NCI-H748 (cell line): Measurements from ENCODE around the gene FGGY.
"Not testable (repeated sequence)": the region's sequence is repeated elsewhere in the genome, so short reads cannot be mapped to it uniquely, and the experiment has no call there.

Experiments
- DNase-seq: peaks from one replicate; lab custom pipeline; 2025; ENCODE audit not compliant: unreplicated experiment; lab: John Stamatoyannopoulos, UW

FGGY gene

DNA sequence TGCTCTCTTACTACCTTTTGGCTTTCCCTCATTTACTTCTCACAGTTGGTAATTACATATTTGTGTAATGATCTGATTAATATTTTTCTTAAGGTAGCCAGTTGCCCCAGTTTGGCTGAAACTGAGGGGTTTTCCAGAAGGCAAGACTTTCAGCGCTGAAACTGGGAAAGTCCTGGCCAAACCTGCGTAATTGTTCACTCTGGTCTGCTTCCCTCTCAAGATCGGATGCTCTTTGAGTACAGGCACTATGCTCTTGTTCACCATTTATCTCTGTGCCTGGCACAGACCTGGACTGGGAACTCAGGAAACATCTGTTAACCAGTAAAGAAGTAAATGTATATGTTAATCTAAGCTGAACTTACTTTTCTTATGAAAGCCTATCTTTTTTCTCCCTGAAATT, 308.3 kb downstream of the FGGY start:
- no peak for DNase-seq

DNA sequence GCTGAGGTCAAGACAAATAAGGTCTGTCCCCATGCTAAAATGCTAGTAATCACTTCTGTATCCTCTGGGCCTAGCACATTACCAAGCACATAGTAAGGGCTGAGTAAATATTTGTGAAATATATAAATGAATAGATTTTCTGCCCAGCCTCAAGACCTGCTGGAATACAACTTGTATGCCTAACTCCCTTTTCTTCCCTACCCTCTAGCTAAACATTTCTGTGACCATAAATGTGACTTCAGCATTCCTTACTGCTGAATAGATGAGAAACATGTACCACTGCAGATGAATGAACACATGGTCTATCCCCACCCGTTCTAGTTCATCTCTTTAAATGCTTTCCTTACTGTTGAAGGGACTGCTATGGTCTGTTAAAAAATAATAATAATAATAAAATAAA, 308.9 kb downstream of the FGGY start:
- no peak for DNase-seq

DNA sequence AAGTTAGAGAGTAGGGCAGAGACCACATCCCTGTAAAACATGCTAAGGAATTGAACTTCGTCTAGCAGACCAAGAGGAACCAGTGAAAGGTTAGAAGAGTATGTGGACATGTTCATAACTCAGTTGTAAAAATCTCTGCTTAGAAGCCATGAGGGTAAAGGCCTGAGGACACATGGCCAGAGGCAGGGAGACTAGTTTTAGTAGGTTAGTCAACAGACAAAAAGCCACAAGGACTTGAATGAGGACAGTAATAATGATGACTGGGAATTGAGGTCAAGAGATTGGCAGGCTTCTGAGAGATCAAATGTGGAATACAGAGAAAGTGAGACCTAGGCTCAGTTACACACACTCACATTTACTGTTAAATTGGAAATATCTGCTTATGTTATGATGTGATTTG, 312.4 kb downstream of the FGGY start:
- no peak for DNase-seq

DNA sequence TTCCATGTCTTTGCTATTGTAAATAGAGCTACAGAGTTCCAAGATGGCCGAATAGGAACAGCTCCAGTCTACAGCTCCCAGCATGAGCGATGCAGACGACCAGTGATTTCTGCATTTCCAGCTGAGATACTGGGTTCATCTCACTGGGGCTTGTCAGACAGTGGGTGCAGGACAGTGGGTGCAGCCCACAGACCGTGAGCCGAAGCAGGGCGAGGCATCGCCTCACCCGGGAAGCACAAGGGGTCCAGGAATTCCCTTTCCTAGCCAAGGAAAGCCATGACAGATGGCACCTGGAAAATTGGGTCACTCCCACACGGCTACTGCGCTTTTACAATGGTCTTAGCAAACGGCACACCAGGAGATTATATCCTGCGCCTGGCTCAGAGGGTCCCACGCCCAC, 313.6 kb downstream of the FGGY start:
- not testable (repeated sequence) for DNase-seq

DNA sequence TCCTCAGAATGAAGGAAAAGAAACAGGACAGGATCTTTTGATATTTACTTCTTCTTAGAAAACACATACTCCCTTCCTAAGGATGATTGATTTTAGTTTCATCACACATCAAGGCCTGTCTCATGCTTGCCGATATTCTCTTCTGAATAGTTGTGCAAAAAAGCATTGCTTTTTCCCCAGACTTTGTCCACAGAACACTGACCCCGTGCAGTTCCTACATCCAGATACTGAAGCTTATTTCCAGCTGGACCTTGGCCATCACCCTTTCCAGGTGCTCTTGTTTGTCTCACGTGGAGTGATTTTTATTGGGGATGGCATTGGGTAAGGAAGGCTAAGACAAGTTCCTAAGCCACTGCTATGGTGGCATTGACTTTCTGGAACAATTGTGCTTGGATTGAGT, 320.5 kb downstream of the FGGY start:
- no peak for DNase-seq

DNA sequence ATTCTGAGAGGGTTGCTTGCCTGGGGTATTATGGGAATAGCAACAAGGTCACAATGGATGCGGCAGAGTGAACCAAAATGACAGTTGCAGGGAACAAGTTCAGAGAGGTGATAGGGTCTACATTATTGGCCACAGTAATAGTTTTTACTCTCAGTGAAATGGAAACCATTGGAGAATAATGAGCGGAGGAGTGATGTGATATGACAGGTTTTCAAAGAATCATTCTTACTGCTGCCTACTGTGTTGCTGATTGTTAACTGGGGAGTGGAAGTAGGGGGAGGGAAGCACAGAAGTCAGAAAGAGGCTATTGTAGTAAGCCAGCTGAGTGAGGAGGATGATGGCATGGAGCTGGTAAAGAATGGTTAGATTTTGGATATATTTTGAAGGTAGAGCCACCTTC, 322.7 kb downstream of the FGGY start:
- no peak for DNase-seq

DNA sequence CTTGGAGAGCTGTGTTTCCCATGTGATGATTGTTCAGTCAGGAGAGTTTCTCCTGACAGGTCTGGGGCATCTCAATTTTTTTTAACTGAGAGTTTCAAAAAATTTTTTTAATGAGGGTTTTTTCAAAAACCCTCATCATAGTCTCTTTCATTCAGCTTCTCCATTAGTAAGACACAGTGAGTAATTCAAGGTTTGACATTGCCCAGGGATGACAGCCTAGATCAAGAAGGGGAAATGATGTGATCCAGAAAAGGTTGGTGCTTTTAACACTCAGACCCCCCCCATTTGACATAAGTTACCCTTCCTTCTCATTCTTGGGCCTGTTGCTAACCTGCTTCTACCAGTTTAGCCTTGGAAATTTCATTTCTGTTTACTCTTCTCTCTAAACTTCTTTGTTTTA, 328.5 kb downstream of the FGGY start:
- DNase-seq, result no peak

DNA sequence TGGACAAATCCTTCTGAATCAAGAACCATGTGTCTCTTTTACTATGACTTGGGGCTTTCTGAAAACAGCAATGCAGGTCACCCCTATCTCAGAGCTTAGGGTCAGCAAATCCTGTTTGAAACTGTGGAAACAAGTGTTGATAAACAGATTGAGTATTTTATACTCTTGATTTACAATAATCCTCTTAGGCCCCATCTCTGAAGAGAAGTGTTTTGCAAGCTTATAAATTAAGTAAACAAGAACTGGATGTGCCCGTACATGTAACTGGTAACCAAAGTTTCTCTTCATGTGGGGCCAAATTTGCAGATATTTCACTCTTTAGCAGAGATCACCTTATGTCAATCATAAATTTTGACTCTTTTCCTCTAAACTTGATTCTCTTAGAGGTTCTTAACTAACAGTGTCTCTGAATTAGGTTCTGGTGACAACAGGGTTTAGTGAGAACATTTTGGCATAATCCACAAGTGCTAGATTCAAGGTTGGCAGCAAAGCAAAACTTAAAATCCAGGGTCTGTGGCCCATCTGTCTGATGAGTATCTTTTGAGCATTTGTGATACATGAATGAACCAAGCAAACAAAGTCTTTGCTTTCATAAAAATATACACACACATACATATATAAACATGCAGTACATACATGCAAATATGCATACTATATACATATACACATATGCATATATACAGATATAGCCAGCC, 334.8 kb downstream of the FGGY start:
- DNase-seq, result no peak

DNA sequence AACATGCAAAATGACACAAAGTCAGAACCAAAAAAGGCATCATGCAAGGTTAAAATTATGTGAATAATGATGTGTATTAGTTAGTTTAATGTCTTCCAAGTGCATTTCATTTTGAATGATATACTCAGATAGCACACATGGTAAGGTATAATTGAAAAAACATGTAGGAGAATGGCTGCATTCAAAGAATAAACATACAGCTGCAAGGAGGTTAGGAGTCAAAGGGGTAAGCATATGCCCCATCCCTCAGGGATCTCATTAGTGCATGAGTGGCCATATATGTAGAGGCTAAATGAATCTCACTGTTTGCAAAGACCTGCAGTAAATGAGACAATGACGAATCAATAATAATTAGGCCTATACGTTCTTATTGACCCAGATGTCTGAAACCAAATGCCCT, 338.2 kb downstream of the FGGY start:
- peak; percentile 72 for DNase-seq

DNA sequence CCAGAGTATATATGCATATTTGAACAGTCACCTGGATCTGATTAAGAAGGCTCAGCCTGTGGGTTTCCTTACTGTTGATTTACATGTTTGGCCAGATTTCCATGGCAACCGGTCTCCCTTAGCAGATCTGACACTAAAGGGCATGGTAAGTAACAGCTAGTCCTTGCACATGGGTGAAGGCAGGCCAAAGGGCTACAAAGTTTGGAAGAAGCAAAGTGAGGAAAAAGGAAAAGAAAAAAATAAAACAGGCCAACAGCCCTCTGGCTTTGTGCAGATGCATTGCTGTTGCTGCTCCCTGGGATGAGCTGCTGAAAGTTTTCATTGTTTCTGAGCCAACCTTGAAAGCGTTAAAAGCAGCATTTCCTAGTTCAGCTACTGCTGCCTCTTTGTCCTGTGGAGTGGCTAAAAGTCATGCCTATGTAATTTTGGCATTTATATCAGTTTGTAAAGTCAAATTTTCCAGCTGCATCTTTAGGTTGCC, 341.4 kb downstream of the FGGY start:
- DNase-seq, result peak; percentile 43

DNA sequence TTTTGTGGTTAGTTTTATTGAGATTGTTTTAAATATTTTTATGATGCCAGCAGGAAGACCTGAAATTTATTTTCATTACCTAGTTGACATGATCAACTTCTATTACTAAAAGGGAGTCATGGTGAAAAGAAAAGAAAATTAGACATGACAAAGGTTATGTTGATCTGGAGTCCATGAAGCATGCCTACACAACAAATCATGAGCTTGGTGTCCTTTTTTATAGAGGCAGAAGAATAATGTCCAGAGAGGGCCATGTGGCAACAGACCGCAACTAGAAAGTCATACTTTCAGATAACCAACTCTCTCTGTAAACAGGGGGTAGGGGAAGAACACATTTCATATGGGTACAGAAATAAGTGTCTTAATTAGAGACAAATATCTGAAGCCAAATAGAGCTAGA, 342.4 kb downstream of the FGGY start:
- DNase-seq, result no peak

DNA sequence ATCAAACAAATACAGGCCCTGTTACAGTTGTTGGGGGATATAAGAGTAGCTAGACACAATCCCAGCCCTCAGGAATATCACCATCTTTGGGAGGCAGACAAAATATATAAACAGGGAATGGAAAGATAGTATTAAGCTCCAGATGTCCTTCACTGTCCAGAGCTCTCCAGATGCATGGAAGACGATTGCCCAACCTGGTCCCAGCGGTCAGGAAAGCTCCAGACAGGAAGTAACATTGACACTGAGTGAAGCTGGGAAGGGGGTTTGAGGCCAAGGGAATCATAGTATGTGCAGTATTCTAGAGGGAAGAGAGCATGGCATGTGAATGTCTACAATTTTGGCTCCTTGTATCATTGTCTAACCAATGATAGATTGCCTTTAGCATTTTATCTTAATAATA, 344.0 kb downstream of the FGGY start:
- DNase-seq, result no peak

DNA sequence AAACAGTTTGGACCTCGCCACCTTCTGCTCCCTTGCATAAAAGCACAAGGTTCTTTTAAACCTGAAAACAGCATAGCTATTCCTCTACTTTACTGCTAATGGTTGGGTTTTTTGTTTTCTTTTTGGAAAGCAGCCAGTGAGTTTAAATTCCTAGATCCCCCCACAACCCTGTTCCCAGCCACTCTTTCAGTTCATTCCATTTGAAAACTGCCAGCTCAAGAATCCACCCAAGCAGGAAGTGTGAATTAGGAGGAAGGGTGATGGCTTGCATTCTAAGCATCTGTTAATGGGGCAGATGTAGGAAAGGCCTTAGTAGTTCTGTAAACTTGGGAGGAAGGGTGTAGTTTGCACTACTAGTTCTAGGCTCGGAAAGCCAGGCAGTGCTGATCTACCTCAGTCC, 344.9 kb downstream of the FGGY start:
- no peak for DNase-seq

DNA sequence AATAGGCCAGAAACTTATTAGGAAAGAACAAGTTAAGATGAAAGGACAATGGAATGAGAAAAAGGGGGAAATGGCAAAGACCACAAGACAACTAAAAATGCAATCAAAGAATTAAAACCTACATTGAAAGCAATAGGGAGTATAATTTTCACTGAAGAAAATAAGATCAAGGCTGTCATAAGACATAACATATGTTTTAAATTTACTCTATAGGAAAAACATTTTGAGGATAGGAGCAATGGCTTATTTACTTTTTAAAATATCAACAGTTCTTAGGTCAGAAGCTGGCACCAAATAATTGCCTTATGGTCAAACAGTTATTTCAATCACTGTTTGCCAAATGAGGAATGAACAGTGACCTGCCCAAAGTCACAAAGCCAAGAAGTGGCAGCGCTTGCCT, 346.6 kb downstream of the FGGY start:
- DNase-seq, result no peak

DNA sequence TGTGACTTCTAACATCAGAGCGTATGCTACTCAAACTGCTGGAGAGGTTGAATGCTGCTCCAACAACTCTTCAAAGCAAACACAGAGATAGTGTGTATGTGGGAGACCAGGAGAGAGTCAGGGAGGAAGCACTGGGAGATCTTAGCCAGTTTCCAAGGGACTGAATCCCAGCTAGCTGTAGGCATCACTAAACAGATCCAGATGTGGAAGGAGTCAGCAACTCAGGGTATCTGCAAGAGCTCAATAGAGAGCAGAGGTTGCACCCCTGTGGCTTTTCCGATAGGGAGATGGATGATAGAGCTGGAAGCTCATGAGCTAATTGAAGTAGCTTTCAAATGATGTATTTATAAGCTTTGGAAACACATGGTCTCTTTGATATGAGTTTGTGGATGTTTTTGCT, 349.0 kb downstream of the FGGY start:
- DNase-seq, result no peak

DNA sequence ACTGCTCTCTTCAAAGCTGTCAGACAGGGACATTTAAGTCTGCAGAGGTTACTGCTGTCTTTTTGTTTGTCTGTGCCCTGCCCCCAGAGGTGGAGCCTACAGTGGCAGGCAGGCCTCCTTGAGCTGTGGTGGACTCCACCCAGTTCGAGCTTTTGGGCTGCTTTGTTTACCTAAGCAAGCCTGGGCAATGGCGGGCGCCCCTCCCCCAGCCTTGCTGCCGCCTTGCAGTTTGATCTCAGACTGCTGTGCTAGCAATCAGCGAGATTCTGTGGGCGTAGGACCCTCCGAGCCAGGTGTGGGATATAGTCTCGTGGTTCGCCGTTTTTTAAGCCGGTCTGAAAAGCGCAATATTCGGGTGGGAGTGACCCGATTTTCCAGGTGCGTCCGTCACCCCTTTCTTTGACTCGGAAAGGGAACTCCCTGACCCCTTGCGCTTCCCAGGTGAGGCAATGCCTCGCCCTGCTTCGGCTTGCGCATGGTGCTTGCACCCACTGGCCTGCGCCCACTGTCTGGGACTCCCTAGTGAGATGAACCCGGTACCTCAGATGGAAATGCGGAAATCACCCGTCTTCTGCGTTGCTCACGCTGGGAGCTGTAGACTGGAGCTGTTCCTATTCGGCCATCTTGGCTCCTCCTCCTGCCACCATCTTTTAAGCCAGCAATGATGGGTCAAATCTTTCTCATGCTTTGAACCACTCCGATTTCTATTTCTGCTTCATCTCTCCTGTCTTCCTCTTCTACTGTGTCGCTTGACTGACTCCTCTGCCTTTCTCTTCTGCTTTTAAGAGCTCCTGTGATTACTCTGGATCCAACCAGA, 356.5 kb downstream of the FGGY start:
- peak; percentile 33 for DNase-seq

DNA sequence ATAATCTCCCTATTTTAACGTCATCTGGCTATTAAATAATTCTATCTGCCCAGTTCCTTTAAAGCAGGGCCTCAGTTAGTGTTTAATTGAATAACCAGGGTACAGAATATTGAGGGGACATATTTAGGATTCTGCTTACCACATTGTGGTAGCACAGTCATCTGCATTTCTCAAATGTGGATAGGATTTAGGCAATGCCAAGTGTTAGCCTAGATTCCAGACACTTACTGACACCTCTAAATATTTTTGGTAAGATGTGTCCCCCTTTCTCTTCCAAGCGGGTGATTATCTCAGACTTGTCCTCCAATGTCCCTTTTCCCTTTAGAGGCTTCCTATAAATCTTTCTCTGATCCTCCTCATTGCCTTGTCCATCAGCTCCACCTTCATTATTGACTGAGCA, 357.1 kb downstream of the FGGY start:
- no peak for DNase-seq

DNA sequence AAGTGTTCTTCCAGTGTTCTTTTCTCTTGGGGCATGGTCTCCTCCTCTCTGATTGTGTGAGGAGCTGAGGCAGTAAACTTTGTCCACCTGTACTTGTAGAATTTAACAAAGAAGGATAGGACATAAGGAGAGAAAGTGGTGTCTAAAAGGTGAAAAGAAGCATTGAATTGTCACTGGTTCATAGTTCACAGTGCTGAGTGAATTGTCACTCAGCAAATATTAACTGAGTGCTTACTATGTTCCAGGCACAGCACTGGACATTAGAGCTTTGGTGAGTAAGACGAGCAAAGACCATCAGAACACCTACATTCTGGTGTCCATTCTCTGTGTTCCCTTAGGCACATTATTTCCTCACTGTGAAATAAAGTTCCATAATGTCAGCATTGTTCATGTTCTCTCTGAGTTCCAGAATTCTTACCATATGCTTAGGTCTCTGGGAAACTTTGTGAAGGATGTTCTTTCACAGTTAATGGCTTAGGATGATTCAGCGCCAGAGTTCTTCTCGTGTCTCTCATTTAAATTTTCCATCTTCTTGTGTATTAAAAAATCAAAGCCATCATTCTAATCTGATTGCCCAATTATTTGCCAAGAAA, 361.1 kb downstream of the FGGY start:
- DNase-seq, result no peak

DNA sequence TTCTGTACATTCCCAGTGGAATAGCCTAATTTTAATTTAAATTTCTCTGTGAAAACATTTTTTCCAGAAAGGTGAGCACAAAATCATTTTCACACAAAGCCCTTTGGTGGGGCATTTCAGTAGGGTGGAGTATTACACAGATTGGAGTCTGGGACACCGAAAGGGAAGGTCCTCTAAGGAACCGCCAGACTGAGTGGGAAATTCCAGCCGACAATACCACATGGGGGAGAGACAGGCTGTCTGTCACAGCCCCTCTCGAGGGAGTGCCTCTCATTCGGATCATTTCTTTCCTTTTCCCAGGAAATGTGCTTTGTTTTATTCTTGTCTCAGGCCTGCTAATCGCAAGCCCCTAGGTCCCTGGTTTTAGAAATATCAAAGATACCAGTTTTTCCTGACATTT, 367.3 kb downstream of the FGGY start:
- no peak for DNase-seq

DNA sequence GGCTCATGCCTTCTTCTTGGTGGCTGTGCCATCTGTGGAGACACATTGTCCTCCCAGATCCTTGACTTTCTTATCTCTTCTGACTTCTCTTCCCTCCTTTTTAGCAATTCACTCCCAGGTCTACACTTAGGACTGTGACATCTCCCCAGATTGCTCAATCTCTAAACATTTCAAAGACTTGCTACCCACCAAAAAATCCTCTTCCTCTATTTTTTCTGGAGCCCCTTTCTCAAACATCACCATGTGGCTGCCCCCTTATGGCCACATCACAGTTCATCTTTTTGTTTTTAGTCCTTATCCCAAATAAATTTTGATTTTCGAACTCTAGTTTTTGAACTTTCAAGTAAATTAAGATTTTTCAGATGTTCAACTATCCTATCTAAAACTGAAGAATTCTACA, 369.2 kb downstream of the FGGY start:
- no peak for DNase-seq

DNA sequence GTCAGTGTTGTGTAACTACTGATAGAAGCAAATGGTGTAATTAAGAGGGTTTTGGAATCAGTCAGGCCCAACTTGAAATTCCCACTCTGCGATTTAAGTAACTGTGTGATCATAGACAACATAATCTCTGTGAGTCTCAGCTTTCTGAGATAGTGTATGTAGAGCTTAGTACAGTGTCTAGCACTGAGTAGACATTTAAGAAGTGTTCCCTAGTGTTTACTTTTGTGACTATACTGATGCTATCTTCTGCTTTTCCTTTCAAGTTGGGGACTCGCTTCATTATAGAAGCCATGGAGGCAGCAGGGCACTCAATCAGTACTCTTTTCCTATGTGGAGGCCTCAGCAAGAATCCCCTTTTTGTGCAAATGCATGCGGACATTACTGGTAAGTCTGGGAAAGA, 370.1 kb downstream of the FGGY start:
- no peak for DNase-seq

DNA sequence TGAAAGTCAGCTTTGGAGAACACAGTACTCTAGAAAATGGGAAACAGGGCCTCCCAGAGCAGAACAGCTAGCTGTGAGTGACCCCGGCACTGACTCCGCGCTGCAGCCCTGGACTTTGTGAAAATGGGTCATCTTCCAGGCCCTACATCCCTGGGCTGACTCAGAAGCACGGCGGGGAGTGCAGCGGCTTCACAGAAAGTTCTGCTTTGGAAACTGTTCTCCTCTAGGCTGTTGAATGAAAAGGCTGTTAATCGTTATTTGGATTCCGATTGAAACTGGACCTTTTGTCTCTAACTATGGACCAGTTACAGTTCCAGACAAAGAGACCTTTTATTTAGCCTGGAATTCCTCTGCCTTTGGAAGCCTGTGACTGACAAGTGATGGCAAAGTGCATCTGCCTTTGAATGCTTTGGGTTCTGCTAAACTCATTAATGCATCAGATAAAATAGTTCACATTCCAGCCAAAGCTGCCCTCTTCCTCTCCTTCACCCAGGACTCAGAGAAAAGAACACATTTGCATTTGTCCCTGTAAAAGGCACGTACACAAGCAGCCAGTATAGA, 372.9 kb downstream of the FGGY start:
- no peak for DNase-seq
